ENCODE data around the gene TTC23.

The TTC23 gene

DNA sequence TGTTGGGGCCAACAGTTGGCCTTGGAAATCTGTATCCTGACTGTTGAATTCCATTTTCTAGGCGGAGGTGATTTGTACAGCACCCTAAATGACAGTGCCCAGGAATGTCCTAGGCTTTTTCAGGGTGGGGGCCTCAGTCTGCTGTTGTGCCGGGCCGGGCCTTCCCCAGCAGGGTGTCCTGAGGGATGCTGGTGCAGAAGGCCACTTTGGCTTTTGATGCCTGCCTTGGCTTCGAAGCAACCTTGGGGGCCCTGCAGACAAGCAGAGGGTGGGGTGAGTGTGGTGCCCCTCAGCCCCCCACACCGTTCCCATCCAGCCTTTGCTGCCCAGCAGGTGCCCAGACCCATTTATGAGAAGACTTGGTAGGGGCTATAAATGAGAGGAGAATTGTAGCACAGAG lies 111.5 kb downstream of the TTC23 start:
- DNase-seq (ENCODE audit: low read depth in 2 of 2), result no peak

DNA sequence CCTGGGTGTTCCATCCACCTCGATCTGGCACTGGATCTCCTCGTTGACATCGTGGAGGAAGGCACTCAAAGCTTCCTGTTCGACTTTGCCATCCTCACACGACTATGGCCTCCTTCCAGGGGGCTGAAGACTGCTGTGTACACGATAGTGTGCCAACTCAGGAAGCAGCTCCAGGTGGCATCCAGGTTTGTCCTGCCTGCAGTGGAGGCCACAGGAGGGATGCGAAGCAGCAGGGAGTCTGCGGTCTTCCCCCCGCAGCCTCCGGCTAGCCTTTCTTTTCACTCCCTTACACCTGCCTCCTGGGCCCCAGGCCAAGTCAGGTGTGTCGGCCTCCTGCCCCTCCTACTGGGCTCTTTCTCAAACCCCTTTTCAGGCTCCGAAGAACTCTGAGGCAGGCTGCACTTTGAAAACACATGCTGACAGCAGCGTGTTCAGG lies 112.3 kb downstream of the TTC23 start:
- no peak for DNase-seq (ENCODE audit: low read depth in 2 of 2)

DNA sequence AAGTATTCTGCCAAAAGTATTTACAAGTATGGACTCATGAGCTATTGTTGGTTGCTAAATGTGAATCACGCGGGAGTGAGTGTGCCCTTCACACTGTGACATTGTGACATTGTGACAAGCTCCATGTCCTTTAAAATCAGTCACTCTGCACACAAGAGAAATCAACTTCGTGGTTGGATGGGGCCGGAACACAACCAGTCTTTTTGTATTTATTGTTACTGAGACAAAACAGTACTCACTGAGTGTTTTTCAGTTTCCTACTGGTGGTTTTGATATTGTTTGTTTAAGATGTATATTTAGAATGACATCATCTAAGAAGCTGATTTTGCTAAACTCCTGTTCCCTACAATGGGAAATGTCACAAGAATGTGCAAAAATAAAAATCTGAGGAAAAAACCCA lies 114.2 kb downstream of the TTC23 start:
- no peak for DNase-seq (ENCODE audit: low read depth in 2 of 2)

DNA sequence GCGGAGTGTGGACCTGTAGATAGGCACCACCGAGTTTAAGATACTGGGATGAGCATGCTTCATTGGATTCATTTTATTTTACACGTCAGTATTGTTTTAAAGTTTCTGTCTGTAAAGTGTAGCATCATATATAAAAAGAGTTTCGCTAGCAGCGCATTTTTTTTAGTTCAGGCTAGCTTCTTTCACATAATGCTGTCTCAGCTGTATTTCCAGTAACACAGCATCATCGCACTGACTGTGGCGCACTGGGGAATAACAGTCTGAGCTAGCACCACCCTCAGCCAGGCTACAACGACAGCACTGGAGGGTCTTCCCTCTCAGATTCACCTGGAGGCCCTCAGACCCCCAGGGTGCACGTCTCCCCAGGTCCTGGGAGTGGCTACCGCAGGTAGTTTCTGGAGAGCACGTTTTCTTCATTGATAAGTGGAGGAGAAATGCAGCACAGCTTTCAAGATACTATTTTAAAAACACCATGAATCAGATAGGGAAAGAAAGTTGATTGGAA lies 115.0 kb downstream of the TTC23 start:
- DNase-seq (ENCODE audit: low read depth in 2 of 2), result no peak

DNA sequence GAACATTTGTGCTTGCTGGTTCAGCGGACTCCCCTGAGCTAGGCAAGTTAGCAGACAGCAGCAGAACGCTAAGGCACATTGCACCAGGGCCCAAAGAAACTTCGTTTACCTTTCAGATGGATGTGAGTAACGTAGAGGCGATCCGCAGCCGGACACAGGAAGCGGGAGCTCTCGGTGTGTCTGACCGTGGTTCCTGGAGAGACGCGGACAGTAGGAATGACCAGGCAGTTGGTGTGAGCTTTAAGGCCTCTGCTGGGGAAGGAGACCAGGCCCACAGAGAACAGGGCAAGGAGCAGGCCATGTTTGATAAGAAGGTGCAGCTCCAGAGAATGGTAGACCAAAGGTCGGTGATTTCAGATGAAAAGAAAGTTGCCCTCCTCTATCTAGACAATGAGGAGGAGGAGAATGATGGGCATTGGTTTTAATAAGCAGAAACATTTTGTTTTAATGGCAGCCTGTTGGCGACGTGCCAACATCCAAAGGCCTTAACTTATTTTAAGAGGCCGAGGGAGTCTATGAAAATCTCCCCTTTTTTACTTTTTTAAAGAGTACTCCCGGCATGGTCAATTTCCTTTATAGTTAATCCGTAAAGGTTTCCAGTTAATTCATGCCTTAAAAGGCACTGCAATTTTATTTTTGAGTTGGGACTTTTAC lies 116.6 kb downstream of the TTC23 start:
- DNase-seq (ENCODE audit: low read depth in 2 of 2), result no peak

DNA sequence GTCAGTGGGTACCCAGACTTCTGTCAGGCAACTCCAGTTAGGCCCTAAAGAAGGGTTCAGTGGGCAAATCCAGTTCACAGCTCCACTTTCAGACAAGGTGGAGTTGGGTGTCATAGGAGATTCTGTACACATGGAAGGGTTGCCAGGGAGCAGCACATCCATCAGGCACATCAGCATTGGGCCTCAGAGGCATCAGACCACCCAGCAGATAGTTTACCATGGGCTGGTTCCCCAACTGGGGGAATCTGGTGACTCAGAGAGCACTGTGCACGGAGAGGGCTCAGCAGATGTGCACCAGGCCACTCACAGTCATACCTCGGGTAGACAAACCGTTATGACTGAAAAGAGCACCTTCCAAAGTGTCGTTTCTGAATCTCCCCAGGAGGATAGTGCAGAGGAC lies 117.3 kb downstream of the TTC23 start:
- no peak for DNase-seq (ENCODE audit: low read depth in 2 of 2)

DNA sequence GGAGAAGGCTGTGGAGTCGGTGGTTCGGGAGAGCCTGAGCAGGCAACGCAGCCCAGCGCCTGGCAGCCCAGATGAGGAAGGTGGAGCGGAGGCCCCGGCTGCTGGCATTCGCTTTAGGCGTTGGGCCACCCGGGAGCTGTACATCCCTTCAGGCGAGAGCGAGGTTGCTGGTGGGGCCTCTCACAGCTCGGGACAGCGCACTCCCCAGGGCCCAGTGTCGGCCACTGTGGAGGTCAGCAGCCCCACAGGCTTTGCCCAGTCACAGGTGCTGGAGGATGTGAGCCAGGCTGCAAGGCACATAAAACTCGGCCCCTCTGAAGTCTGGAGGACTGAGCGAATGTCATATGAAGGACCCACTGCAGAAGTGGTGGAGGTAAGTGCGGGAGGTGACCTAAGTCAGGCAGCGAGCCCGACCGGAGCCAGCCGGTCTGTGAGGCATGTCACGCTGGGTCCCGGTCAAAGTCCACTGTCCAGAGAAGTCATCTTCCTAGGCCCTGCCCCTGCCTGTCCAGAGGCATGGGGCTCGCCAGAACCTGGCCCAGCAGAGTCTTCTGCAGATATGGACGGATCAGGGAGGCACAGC lies 117.8 kb downstream of the TTC23 start:
- DNase-seq (ENCODE audit: low read depth in 2 of 2), result no peak

DNA sequence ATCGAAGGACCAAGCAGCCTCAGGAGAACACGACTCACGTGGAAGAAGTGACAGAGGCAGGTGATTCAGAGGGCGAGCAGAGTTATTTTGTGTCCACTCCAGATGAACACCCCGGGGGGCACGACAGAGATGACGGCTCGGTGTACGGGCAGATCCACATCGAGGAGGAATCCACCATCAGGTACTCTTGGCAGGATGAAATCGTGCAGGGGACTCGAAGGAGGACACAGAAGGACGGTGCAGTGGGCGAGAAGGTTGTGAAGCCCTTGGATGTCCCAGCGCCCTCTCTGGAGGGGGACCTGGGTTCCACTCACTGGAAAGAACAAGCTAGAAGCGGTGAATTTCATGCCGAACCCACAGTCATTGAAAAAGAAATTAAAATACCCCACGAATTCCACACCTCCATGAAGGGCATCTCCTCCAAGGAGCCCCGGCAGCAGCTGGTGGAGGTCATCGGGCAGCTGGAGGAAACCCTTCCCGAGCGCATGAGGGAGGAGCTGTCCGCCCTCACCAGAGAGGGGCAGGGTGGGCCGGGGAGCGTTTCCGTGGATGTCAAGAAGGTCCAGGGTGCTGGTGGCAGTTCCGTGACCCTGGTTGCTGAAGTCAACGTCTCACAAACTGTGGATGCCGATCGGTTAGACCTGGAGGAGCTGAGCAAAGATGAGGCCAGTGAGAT lies 118.5 kb downstream of the TTC23 start:
- DNase-seq (ENCODE audit: low read depth in 2 of 2), result no peak

DNA sequence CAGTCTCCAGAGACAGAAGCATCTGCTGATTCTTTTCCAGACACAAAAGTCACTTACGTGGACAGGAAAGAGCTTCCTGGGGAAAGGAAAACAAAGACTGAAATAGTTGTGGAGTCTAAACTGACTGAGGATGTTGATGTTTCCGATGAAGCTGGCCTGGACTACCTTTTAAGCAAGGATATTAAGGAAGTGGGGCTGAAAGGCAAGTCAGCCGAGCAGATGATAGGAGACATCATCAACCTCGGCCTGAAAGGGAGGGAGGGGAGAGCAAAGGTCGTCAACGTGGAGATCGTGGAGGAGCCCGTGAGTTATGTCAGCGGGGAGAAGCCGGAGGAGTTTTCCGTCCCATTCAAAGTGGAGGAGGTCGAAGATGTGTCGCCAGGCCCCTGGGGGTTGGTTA lies 119.1 kb downstream of the TTC23 start:
- DNase-seq (ENCODE audit: low read depth in 2 of 2), result no peak

DNA sequence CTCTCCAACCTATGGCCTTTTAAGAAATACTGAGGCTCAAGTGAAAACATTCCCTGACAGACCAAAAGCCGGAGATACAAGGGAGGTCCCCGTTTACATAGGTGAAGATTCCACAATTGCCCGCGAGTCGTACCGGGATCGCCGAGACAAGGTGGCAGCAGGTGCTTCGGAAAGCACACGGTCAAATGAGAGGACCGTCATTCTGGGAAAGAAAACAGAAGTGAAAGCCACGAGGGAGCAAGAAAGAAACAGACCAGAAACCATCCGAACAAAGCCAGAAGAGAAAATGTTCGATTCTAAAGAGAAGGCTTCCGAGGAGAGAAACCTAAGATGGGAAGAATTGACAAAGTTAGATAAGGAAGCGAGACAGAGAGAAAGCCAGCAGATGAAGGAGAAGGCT lies 119.7 kb downstream of the TTC23 start:
- DNase-seq (ENCODE audit: low read depth in 2 of 2), result no peak

DNA sequence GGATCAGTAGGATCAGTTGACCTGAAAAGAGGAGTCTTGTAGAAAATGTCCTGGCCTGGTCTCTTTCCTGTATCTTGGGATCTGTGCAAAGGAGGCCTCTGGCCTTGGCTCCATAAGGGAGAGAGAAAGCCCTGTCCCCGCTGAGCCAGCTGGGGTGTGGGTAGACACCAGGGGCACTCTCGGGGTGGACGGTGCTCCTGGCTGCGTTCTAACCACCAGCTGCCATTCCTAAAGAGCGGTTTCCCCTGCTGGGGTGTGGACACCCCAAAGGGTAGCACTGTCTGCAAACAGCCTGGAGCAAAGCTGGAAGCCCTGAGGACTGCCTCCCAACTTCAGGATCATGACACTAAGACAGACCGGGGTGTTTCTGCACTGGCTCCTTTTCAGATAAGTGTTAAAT lies 121.0 kb downstream of the TTC23 start:
- no peak for DNase-seq (ENCODE audit: low read depth in 2 of 2)

DNA sequence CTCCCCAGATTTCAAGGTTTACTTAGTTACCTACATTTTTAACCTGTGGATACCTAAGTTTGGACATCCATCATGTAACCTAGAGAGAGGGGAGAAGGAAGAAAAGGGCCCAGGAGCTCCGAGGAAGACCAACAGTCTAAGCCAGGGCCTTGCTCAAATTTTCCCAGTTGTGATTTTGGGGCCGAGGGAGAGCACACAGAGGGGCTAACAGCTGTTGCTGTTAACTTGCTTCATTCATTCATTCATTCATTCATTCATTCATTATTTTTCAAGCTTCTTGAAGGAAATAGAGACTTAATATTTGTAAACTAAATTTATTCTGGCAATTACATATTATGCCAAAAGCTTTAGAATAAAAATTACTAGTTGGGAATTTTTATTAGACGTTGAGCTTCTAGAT lies 121.6 kb downstream of the TTC23 start:
- DNase-seq (ENCODE audit: low read depth in 2 of 2), result no peak

DNA sequence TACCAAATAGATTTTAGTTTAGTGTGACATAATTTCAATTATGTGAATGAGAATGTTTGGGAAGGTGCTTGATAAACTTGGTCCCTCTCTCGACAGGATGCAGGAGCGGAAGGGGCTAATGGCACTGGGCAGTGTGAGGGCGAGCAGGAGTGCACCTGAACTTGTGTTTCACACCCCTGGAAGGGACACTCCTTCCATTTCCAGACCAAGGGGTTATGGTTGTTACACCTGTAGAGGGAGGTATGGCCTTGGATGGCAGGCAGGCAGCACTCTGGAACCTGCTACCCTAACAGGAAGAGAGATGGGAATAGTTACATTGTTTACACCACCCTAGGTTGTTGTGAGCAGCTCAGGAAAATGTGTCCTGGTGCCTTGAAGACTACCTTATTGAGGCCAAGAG lies 122.5 kb downstream of the TTC23 start:
- no peak for DNase-seq (ENCODE audit: low read depth in 2 of 2)

DNA sequence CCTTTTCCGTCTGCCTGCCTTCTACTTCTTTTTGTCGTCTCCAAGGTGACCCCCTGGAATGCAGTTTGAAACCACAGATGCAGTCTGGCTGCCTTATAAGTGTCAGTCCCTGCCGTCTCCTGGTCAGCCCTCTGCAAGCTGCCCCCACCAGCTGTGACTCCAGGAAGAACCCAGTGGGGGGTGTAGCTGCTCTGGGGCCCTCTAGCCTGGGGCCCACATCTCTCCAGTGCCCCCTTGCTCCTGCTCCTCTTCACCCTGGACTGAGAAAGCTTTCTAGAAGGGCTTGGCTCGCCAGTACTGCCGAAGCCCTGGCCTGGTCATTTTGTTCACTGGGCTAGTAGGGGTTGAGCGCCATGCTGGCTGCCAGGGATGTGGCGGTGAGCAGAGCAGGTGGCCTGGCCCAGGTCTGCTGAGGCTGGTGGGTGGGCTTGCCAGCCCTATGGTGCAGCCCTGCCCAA lies 123.2 kb downstream of the TTC23 start:
- DNase-seq (ENCODE audit: low read depth in 2 of 2), result no peak

DNA sequence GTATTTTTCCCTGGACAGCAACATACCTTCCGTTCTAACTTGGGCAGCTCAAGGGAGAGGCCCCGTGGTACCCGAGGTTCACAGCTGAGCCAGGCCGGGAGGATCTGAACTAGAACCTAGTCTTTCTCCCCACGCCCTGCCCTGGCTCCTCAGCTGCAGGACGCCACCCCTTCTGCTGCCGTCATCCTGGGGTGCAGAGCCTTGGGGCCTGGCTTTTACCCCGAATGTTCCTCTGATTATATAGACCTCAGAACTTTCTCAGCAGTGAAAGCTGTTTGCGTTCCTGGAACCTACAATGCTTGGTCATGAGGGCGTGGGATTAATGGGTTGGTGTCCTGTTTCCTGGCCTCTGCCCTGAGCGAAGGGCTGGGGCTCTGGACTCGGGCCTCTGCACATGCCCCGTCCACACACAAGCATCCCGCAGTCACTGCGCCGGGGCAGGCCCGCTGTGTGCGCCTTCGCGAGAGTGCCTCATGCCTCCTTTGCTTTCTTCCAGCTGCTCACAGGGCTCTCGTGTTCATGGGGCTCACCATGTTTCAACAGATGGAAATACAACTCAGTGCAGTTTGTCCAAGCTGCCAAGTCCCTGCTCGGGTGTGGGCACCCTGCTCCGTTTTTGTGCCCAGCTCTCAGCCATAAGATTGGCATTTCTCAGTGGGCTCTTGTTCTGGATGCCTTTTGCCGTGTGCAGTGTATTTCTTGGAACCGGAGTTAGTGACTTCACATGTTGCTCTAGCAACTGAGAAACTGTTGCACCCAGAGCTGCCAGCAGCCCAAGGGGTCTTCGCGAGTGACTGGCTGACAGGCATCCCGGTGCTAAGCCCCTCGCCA lies 124.1 kb downstream of the TTC23 start:
- DNase-seq (ENCODE audit: low read depth in 2 of 2), result no peak

DNA sequence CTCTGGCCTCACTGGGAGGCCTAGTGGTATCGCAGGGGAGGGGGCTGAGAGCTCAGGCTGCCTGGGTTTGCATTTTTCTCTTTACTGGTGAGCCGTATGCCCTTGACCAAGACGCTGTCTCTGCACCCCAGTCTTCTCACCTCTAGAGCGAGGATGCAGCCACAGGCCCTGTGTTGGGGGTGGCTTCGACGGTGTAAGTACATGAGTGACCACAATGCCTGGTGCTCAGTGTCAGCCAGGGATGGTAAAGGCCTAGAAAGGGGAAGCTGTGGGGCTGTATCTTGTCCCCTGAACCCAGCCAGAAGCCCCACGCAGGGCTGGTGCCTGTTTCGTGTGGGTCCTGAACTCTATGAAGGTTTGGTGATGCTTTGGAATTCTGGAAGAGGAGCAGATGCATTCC lies 124.7 kb downstream of the TTC23 start:
- no peak for DNase-seq (ENCODE audit: low read depth in 2 of 2)

DNA sequence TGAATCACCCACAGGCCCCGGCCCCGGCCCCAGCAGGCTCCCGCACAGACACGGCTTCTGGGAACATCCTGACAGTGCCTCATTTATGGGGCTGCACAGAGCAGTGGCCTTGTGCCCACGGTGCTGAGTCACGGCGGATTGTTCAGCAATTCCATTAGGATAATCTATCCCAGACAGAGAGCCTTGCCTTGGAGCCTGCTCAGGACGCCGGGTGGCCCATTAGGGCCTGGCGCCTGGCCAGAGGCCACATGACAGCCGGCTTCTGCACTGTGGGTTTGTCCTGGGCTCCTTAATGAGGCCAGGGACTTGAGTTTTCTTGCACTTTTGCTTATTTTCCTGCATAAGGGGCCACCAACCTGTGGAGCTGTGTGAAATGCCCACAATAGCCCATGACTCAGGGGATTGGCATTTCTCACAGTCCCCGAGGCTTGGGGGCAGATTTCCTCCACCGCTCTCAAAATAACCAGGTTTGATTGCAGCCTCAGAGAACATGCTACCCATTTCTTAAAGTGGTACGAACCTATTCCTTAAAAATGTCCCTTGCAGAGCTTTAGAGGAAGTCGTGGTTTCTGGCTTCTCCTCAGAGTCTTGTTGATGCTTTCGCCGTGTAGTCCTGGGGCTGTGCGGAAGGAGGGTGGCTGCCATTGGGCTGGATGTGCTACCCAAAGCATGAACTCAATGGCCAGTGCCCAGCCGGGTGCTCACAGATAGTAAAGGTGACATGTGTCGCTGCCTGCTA lies 125.5 kb downstream of the TTC23 start:
- no peak for DNase-seq (ENCODE audit: low read depth in 2 of 2)

DNA sequence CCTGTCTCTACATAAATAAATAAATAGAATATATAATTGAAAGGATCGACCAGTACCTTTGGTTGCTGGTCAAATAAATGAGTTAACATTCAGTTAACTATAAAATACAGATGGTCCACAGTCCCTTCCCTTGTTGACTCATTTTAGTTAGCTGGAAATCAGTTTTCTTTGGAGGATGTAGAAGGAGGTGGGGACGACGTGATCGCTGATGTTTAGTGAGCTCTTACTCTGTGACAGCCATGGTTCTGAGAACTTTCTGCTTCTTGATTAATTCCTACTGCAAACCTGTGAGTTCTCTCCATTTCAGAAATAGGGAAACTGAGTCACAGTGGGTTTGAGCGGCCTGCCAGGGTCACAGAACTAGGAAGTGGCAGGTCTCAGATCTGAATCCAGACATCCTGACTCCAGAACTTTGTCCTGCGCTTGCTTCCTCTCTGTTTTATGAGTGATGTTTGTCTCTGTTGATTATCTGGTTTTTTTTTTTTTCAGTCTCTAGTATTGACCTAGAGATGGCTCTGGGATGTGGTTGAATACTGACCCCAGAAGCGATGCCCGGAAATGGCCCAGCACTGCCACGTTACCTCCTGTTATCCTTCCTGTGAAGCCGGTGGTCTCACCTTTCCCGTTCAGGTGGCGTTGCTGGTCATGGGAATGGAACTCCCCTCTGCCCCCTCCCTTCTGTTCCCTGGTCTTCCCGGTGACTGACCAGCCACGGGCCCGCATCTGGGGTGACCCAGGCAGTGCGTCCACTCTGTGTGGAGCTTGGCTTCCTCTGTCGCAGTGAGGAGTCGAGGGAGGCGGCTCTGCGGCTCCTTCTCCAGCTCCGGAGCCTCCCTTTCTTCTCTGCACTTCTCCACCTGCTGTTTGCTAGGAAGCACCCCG lies 126.3 kb downstream of the TTC23 start:
- DNase-seq (ENCODE audit: low read depth in 2 of 2), result no peak

DNA sequence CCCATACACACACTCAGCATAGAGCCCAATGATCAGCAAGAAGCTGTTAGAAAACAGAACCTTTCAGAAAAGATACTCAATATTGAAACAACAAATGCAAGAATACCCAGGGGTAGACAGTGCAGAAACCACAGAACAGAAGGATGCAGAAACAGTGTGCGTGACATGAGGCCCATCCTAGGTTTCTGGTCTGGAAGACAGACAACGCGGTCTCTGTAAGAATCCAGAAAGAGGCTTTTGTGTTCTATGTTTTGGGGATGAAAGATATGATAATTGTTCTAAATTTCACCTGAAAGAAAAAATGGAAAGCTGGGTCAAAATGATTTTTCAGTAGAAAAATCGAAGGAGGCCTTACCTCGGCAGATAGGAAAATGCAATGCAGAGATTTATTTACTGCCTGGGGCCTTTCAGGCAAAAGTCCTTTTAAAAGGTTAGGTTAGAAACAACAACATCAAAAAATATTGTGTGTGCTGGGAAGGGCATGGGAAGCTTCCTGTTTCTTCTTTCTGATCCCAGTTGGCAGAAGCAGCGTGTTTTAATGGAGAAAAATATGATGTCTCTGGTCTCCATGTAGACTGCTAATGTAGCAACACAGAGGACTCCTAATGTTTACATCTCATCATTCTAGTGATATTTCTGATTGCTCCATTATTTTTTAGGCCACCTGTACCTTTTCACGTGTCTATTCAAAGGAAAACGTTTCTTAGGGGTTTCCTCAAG lies 127.5 kb downstream of the TTC23 start:
- DNase-seq (ENCODE audit: low read depth in 2 of 2), result no peak

DNA sequence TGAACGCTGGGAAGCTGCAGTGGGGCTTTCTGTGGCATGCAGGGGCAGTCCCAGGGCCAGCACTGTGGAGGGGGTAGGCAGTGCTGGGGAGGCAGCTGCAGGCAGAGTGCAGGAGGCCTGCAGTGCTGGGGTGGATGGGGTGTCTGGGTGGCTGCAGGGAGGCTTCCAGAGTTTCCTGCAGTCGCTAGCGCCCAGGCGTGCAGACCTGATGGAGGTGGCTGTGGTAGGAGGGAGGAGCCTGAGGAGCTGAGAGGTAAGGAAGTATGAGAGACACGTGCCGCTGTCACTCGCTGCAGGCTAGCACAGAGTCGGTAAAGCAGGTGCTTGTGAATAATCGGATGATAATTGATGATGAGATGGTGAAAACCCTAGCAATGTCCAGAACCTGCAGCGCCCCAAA lies 128.2 kb downstream of the TTC23 start:
- DNase-seq (ENCODE audit: low read depth in 2 of 2), result no peak
